SK-N-SH treated with all-trans-retinoic acid at 6 μM for 48 hours (cell line): Measurements from ENCODE around the gene MAML3.

ENCODE experiments used
- CREB5 ChIP-seq: fragments of 250-450 bp; sonication (Bioruptor Pico); IDR thresholded peaks from 2 replicates; pipeline ENCODE4 v1.5.1; 2020; ENCODE audit warnings: low read depth, mild to moderate bottlenecking, moderate library complexity
- GLIS3 ChIP-seq: fragments of 250-450 bp; sonication (Bioruptor Pico); IDR thresholded peaks from 2 replicates; pipeline ENCODE4 v1.5.0; 2020; ENCODE audit warnings: mild to moderate bottlenecking, moderate library complexity
- ZFP3 ChIP-seq: fragments of 250-450 bp; sonication (Bioruptor Pico); IDR thresholded peaks from 2 replicates; pipeline ENCODE4 v1.5.0; 2020; ENCODE audit warnings: mild to moderate bottlenecking, moderate library complexity
- ZNF565 ChIP-seq: fragments of 450-650 bp; formaldehyde crosslinking; conservative IDR thresholded peaks from 2 replicates; pipeline ENCODE4 v1.5.0; 2020; ENCODE audit warnings: low read depth, mild to moderate bottlenecking, moderate library complexity

DNA sequence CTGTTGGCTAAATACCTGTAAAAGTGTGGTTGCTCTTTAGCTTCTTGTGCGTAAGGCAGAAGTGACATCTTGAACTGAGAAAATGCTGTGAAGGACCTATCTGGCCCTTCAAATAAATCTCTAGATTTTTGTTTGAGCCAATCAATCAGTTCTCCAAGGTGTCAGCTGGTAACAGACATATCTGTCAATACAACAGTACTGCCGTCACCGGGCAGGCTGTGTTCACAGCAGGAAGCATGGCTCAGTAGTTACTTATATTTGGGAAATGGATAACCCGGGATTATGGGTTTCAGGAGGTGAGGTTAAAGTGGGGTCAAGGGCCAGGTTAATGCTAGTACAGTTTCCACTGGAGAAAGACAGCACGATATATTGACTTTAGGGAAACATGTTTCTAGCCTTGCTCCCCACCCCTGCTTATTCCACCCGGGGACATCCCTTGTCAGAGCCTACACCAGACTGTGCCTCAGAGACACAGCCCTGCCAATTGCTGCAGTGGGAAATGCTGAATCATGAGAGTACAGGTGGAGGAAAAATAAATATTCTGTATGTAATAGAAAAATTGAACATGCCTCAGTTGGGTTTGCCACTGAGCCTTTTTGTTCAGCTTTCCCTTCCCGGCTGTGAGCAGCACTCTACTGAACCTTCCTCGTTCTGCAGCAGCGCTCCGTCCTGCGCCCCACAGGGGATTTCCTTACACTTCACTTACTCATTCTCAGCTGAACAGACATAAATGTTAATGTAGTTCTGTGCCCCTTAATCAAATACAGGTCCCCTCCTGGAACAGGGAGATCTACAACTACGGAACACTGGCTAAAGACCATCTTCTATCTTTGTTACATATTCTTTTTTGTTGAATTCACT lies 367.3 kb downstream of the MAML3 start:
- TF ChIP-seq CREB5 (CRISPR knock-in tag): no peak
- no peak for TF ChIP-seq ZFP3 (CRISPR knock-in tag)
- TF ChIP-seq GLIS3 (CRISPR knock-in tag): no peak
- no peak for TF ChIP-seq ZNF565
